ENCODE data around the gene BRAF.

- TF ChIP-seq POLR2A (IDR thresholded peaks at IDR 0.05; ENCODE audit: low read depth): no peak
- no peak for TF ChIP-seq CTCF (IDR thresholded peaks at IDR 0.05)
- TF ChIP-seq POLR2AphosphoS5 (IDR thresholded peaks at IDR 0.05): no peak
- no peak for TF ChIP-seq EP300 (IDR thresholded peaks at IDR 0.05)
Measured at GRCh38 chr7:140745266-140746058, 179.3 kb downstream of the BRAF start.
